A673 (cell line): Measurements from ENCODE around the gene SORL1.

Experiments
- CTCF ChIP-seq: fragments of 300-800, 200-600 bp; sonication (generic); conservative IDR thresholded peaks from 2 replicates; pipeline ENCODE4 v1.5.1; 2017; ENCODE audit warnings: low read depth, mild to moderate bottlenecking, antibody characterized with exemption, low read length, moderate library complexity, mixed read lengths
- EZH2 ChIP-seq: fragments of 200-600 bp; sonication (generic); IDR thresholded peaks from 2 replicates; pipeline ENCODE4 v1.6.1; 2017; ENCODE audit warnings: borderline replicate concordance, low read depth, mild to moderate bottlenecking, mixed read lengths, antibody characterized with exemption, low read length; ENCODE audit not compliant: poor library complexity, severe bottlenecking

DNA sequence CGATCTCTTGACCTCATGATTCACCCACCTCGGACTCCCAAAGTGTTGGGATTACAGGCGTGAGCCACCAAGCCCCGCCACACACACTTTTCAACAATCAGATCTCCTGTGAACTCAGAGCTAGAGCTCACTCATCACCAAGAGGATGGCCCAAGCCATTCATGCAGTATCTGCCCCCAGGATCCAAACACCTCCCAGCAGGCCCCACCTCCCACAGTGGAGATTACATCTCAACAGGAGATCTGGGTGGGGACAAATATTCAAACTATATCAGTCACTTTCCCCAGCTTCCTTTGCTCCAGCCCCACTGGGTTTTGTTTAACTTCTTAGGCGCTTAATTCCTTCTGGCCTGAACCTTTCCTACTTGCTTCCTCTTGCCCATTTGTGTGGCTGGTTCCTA, 26.3 kb upstream of the SORL1 start:
- TF ChIP-seq CTCF (no peak), EZH2 (no peak)
